HepG2 (cell line): Measurements from ENCODE around the gene NDRG2. TPM values are rescaled to one million over a fixed set of nuclear protein-coding genes. Genes with fewer than 3 reads are reported as not detected.

ENCODE experiments used
- BCLAF1 ChIP-seq: fragments of 450-650 bp; IDR thresholded peaks from 2 replicates; pipeline ENCODE4 v1.6.1; 2017; ENCODE audit warnings: mild to moderate bottlenecking
- DMAP1 ChIP-seq: IDR thresholded peaks from 2 replicates; pipeline ENCODE4 v1.6.1; 2016
- FOXJ3 ChIP-seq: sonication (generic); formaldehyde crosslinking; IDR thresholded peaks from 2 replicates; pipeline ENCODE4 v1.4.0; 2020; ENCODE audit warnings: missing genetic modification reagents, mild to moderate bottlenecking, borderline replicate concordance
- FUBP1 ChIP-seq: sonication (generic); formaldehyde crosslinking; IDR thresholded peaks from 2 replicates; pipeline ENCODE4 v1.5.1; 2020; ENCODE audit warnings: missing genetic modification reagents, mild to moderate bottlenecking, borderline replicate concordance
- KDM4B ChIP-seq: sonication (generic); formaldehyde crosslinking; IDR thresholded peaks from 2 replicates; pipeline ENCODE4 v1.4.0; 2020; ENCODE audit warnings: missing genetic modification reagents
- KMT2B ChIP-seq: IDR thresholded peaks from 2 replicates; pipeline ENCODE4 v1.6.1; 2016; ENCODE audit warnings: missing genetic modification reagents, missing compliant biosample characterization
- MAX ChIP-seq: IDR thresholded peaks from 2 replicates; pipeline ENCODE4 v1.6.1; 2012; ENCODE audit warnings: inconsistent platforms
- NR2F2 ChIP-seq: IDR thresholded peaks from 2 replicates; pipeline ENCODE4 v1.6.1; 2012; ENCODE audit warnings: low read depth, inconsistent platforms, borderline replicate concordance
- RBM22 ChIP-seq: fragments of 200-400 bp; formaldehyde crosslinking; optimal IDR thresholded peaks from 2 replicates; pipeline ENCODE3; 2017; ENCODE audit warnings: mild to moderate bottlenecking, low read length, moderate library complexity
- SMAD1 ChIP-seq: sonication (generic); formaldehyde crosslinking; IDR thresholded peaks from 2 replicates; pipeline ENCODE4 v1.4.0; 2020; ENCODE audit warnings: missing genetic modification reagents, low read depth, mild to moderate bottlenecking, borderline replicate concordance
- SNAPC2 ChIP-seq: sonication (generic); formaldehyde crosslinking; IDR thresholded peaks from 2 replicates; pipeline ENCODE4 v1.8.1; 2022; ENCODE audit warnings: mild to moderate bottlenecking, missing genetic modification reagents
- SRY ChIP-seq: sonication (generic); formaldehyde crosslinking; IDR thresholded peaks from 2 replicates; pipeline ENCODE4 v1.8.0; 2022; ENCODE audit warnings: mild to moderate bottlenecking, missing genetic modification reagents
- SSRP1 ChIP-seq: IDR thresholded peaks from 2 replicates; pipeline ENCODE4 v1.6.1; 2016; ENCODE audit warnings: control low read depth
- TCF7 ChIP-seq: sonication (generic); IDR thresholded peaks from 2 replicates; pipeline ENCODE4 v1.6.1; 2016; ENCODE audit warnings: antibody characterized with exemption, low read depth
- TCF7L2 ChIP-seq: IDR thresholded peaks from 2 replicates; pipeline ENCODE4 v1.6.1; 2011; ENCODE audit warnings: mild to moderate bottlenecking, low read depth, low read length, moderate library complexity
- THAP11 ChIP-seq: IDR thresholded peaks from 2 replicates; pipeline ENCODE4 v1.6.1; 2016; ENCODE audit warnings: missing biosample characterization, missing genetic modification reagents
- ZMYM3 ChIP-seq: sonication (generic); formaldehyde crosslinking; IDR thresholded peaks from 2 replicates; pipeline ENCODE4 v1.5.1; 2020; ENCODE audit warnings: mild to moderate bottlenecking, missing genetic modification reagents
- ZNF256 ChIP-seq: sonication (generic); formaldehyde crosslinking; conservative IDR thresholded peaks from 2 replicates; pipeline ENCODE4 v1.4.0; 2020; ENCODE audit warnings: missing genetic modification reagents
- ZNF335 ChIP-seq: sonication (generic); formaldehyde crosslinking; IDR thresholded peaks from 2 replicates; pipeline ENCODE4 v1.4.0; 2020; ENCODE audit warnings: missing genetic modification reagents
- ZNF382 ChIP-seq: sonication (generic); formaldehyde crosslinking; IDR thresholded peaks from 2 replicates; pipeline ENCODE4 v1.5.0; 2020; ENCODE audit warnings: missing genetic modification reagents, mild to moderate bottlenecking, borderline replicate concordance
- ZNF451 ChIP-seq: sonication (generic); formaldehyde crosslinking; IDR thresholded peaks from 2 replicates; pipeline ENCODE4 v1.5.0; 2020; ENCODE audit warnings: mild to moderate bottlenecking, missing genetic modification reagents
- ZNF557 ChIP-seq: sonication (generic); formaldehyde crosslinking; IDR thresholded peaks from 2 replicates; pipeline ENCODE4 v1.4.0; 2020; ENCODE audit warnings: missing genetic modification reagents
- ZNF678 ChIP-seq: sonication (generic); formaldehyde crosslinking; IDR thresholded peaks from 2 replicates; pipeline ENCODE4 v1.4.0; 2020; ENCODE audit warnings: mild to moderate bottlenecking, missing genetic modification reagents
- ZNF737 ChIP-seq: sonication (generic); formaldehyde crosslinking; IDR thresholded peaks from 2 replicates; pipeline ENCODE4 v1.5.0; 2020; ENCODE audit warnings: missing genetic modification reagents, mild to moderate bottlenecking, borderline replicate concordance
- ZNF746 ChIP-seq: sonication (generic); formaldehyde crosslinking; IDR thresholded peaks from 2 replicates; pipeline ENCODE4 v1.8.0; 2022; ENCODE audit warnings: mild to moderate bottlenecking, missing genetic modification reagents
- ZSCAN12 ChIP-seq: sonication (generic); formaldehyde crosslinking; IDR thresholded peaks from 2 replicates; pipeline ENCODE4 v1.9.0; 2021; ENCODE audit warnings: mild to moderate bottlenecking, missing genetic modification reagents
- polyA plus RNA-seq, 8 experiments: library from polyadenylated mRNA; depleted of rRNA in 3 of 8; stranded (reverse) in 7 of 8; unstranded in 1 of 8; fragments of >200 nt; fragmentation: Illumina TruSeq in 4 of 8; extraction: Trizol in 4 of 8; gene quantifications; 2 replicates each; pipeline versions ENCODE4 v1.2.1 to v1.2.3, GENCODE V29; 2011 to 2016; ENCODE audit warnings: low read depth in 4 of 8, missing spikeins in 1 of 8, mixed read lengths in 1 of 8; ENCODE audit not compliant: insufficient read depth in 1 of 8
- total RNA-seq, 5 experiments: library from RNA; depleted of rRNA; stranded (reverse); fragments of >200 nt; fragmentation: Illumina TruSeq; extraction: Trizol; gene quantifications; 2 replicates each; pipeline ENCODE4 v1.2.3, GENCODE V29; 2016; ENCODE audit warnings: low read depth in 1 of 5
- TF ChIP-seq, protein P1 (sequence below): sonication (generic); formaldehyde crosslinking; IDR thresholded peaks from 2 replicates; pipeline ENCODE4 v1.4.0; 2020; ENCODE audit warnings: mild to moderate bottlenecking, low read depth, missing genetic modification reagents

The NDRG2 gene
- total and polyA plus RNA-seq, 2 of the 13 experiments (the other 11 are each of a cell fraction or from before 2014, with no cell fraction given) = 27.2 to 189 TPM

- TF ChIP-seq SNAPC2 (CRISPR knock-in tag) (no peak; the same call in 1 of the 2 replicates), ZNF557 (CRISPR knock-in tag) (no peak), ZNF451 (0 out of 2 replicates have a peak, but pooled peaks have one; percentile 27), ZNF382 (CRISPR knock-in tag) (no peak), KDM4B (peak; percentile 57; the same call in 1 of the 2 replicates), ZNF335 (peak; percentile 75), FOXJ3 (CRISPR knock-in tag) (no peak), RBM22 (no peak), SSRP1 (no peak), ZNF678 (CRISPR knock-in tag) (no peak), NR2F2 (peak; percentile 74; the same call in 1 of the 2 replicates), FUBP1 (CRISPR knock-in tag) (no peak), THAP11 (CRISPR knock-in tag) (peak; percentile 95), KMT2B (CRISPR knock-in tag) (peak; percentile 78; the same call in 1 of the 2 replicates), SMAD1 (CRISPR knock-in tag) (peak; percentile 90; the same call in 1 of the 2 replicates), TCF7L2 (no peak), MAX (peak; percentile 77), ZNF256 (CRISPR knock-in tag) (peak; percentile 78), DMAP1 (peak; percentile 65; the same call in 1 of the 2 replicates), ZNF737 (CRISPR knock-in tag) (no peak), TCF7 (no peak), ZMYM3 (no peak; the same call in 1 of the 2 replicates), SRY (CRISPR knock-in tag) (peak; percentile 81; the same call in 1 of the 2 replicates), BCLAF1 (no peak), ZSCAN12 (0 out of 2 replicates have a peak, but pooled peaks have one; percentile 18), ZNF746 (no peak)
- TF ChIP-seq, protein P1, sequence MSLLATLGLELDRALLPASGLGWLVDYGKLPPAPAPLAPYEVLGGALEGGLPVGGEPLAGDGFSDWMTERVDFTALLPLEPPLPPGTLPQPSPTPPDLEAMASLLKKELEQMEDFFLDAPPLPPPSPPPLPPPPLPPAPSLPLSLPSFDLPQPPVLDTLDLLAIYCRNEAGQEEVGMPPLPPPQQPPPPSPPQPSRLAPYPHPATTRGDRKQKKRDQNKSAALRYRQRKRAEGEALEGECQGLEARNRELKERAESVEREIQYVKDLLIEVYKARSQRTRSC (CRISPR knock-in tag) = no peak; the same call in none of the 2 replicates
Measured at GRCh38 chr14:20989787-20990600, 34.9 kb downstream of the NDRG2 start, which contains the start of gene METTL17 (continued).
